ENCODE measurements around the gene CNIH4.

The CNIH4 gene

GRCh38 chr1:224392411-224393249 lies 36.0 kb downstream of the CNIH4 start:
- H3K4me3 ChIP-seq (replicated peaks; ENCODE audit: insufficient read depth, low read length), result no peak overlapping the region
- no peak for DNase-seq (ENCODE audit: low read depth in 1 of 2, low spot score in 1 of 2)

GRCh38 chr1:224393294-224393693 lies 36.6 kb downstream of the CNIH4 start:
- Histone ChIP-seq H3K27ac (replicated peaks) (no peak overlapping the region), H3K4me3 (replicated peaks; ENCODE audit: insufficient read depth, low read length) (no peak overlapping the region), H3K27me3 (ENCODE audit: insufficient read depth, poor library complexity, severe bottlenecking) (no peaks in the 10 kb centered on the region)
- no peak for DNase-seq (ENCODE audit: low read depth in 1 of 2, low spot score in 1 of 2)
- TF ChIP-seq REST (IDR thresholded peaks at IDR 0.05; ENCODE audit: insufficient replicate concordance, low read depth), result no peak
- no peak for TF ChIP-seq GABPA (IDR thresholded peaks at IDR 0.05; ENCODE audit: low read depth)
- TF ChIP-seq SPI1 (IDR thresholded peaks at IDR 0.05; ENCODE audit: borderline replicate concordance, low read depth), result no peak
- TF ChIP-seq CTCF (IDR thresholded peaks at IDR 0.05; ENCODE audit: insufficient read depth, low read length), result no peak
- no peak for TF ChIP-seq POLR2AphosphoS5 (IDR thresholded peaks at IDR 0.05; ENCODE audit: low read depth)

More at GRCh38 chr1:224392411-224393249, 36.0 kb downstream of the CNIH4 start:
- Histone ChIP-seq H3K27me3 (ENCODE audit: insufficient read depth, poor library complexity, severe bottlenecking) (no peaks in the 10 kb centered on the region), H3K27ac (replicated peaks) (no peak overlapping the region)
- TF ChIP-seq CTCF (IDR thresholded peaks at IDR 0.05; ENCODE audit: insufficient read depth, low read length) (no peak), SPI1 (IDR thresholded peaks at IDR 0.05; ENCODE audit: borderline replicate concordance, low read depth) (no peak), POLR2AphosphoS5 (IDR thresholded peaks at IDR 0.05; ENCODE audit: low read depth) (no peak), REST (IDR thresholded peaks at IDR 0.05; ENCODE audit: insufficient replicate concordance, low read depth) (no peak), GABPA (IDR thresholded peaks at IDR 0.05; ENCODE audit: low read depth) (no peak)

GRCh38 chr1:224399887-224400286 lies 43.2 kb downstream of the CNIH4 start:
- no peaks in the 10 kb centered on the region for H3K27me3 ChIP-seq (ENCODE audit: insufficient read depth, poor library complexity, severe bottlenecking)
- H3K27ac ChIP-seq (replicated peaks), result no peak overlapping the region
- DNase-seq (ENCODE audit: low read depth in 1 of 2, low spot score in 1 of 2), result no peak
- TF ChIP-seq GABPA (IDR thresholded peaks at IDR 0.05; ENCODE audit: low read depth) (no peak), CTCF (IDR thresholded peaks at IDR 0.05; ENCODE audit: insufficient read depth, low read length) (no peak), REST (IDR thresholded peaks at IDR 0.05; ENCODE audit: insufficient replicate concordance, low read depth) (no peak)
- no peak overlapping the region for H3K4me3 ChIP-seq (replicated peaks; ENCODE audit: insufficient read depth, low read length)

Measured in HL-60 (cell line).